22Rv1 (cell line): ENCODE data around the gene UBE2G1.
"Not testable (repeated sequence)": the region's sequence is repeated elsewhere in the genome, so short reads cannot be mapped to it uniquely, and the experiment has no call there.

Source experiments
- H3K27ac ChIP-seq: fragments of 450-650 bp; 2 replicates; pipeline ENCODE4 v1.5.1; 2017
- CTCF ChIP-seq: fragments of 450-650 bp; IDR thresholded peaks from 2 replicates; pipeline ENCODE4 v1.5.1; 2017; ENCODE audit warnings: mild to moderate bottlenecking
- ZFX ChIP-seq: fragments of 450-650 bp; IDR thresholded peaks from 2 replicates; pipeline ENCODE4 v1.6.1; 2017; ENCODE audit warnings: antibody characterized with exemption, borderline replicate concordance

Gene UBE2G1

GRCh38 chr17:4389079-4389478, 22.6 kb upstream of the UBE2G1 start:
- no peak overlapping the region for H3K27ac ChIP-seq
- no peak for TF ChIP-seq ZFX
- TF ChIP-seq CTCF: no peak

GRCh38 chr17:4387137-4387536, 20.7 kb upstream of the UBE2G1 start:
- no peak overlapping the region for H3K27ac ChIP-seq
- TF ChIP-seq ZFX: no peak
- no peak for TF ChIP-seq CTCF

GRCh38 chr17:4386406-4386805, 19.9 kb upstream of the UBE2G1 start:
- TF ChIP-seq CTCF (no peak), ZFX (no peak)
- H3K27ac ChIP-seq: no peak overlapping the region

GRCh38 chr17:4381690-4382671, 15.5 kb upstream of the UBE2G1 start:
- H3K27ac ChIP-seq: no peak overlapping the region
- TF ChIP-seq CTCF (no peak), ZFX (no peak)

GRCh38 chr17:4378626-4379025, 12.2 kb upstream of the UBE2G1 start:
- no peak for TF ChIP-seq CTCF
- TF ChIP-seq ZFX: no peak
- H3K27ac ChIP-seq: no peak overlapping the region

GRCh38 chr17:4377247-4377646, 10.8 kb upstream of the UBE2G1 start:
- H3K27ac ChIP-seq: not testable (repeated sequence)

GRCh38 chr17:4375796-4376440, 9.4 kb upstream of the UBE2G1 start:
- H3K27ac ChIP-seq: not testable (repeated sequence)

GRCh38 chr17:4375039-4375748, 8.7 kb upstream of the UBE2G1 start:
- TF ChIP-seq ZFX (no peak), CTCF (no peak)
- no peak overlapping the region for H3K27ac ChIP-seq
